Stimulated activated CD8-positive, alpha-beta memory T cell treated with anti-CD3 and anti-CD28 coated beads, Interleukin-12 subunit alpha, Interleukin-12 subunit beta, amount 100 ng/mL, for 4 hours (primary cell): ENCODE results near the gene RNF157.

ENCODE experiments used
- DNase-seq: peaks from one replicate; pipeline ENCODE4 v3.0.0-alpha.2; 2020; ENCODE audit warnings: low read depth

Gene RNF157

GRCh38 chr17:76123749-76124581, 116.3 kb downstream of the RNF157 start:
- no peak for DNase-seq

GRCh38 chr17:76123191-76123499, 117.1 kb downstream of the RNF157 start:
- DNase-seq: no peak

GRCh38 chr17:76122431-76123190, 117.7 kb downstream of the RNF157 start:
- no peak for DNase-seq

GRCh38 chr17:76121932-76122430, 118.3 kb downstream of the RNF157 start:
- no peak for DNase-seq

- DNase-seq: no peak
Observed at GRCh38 chr17:76120658-76121008, 119.7 kb downstream of the RNF157 start.

- DNase-seq: no peak
Observed at GRCh38 chr17:76119409-76120371, 120.6 kb downstream of the RNF157 start.

GRCh38 chr17:76115138-76115754, 125.0 kb downstream of the RNF157 start:
- DNase-seq: no peak

- DNase-seq: no peak
Observed at GRCh38 chr17:76111956-76112355, 128.3 kb downstream of the RNF157 start.

- no peak for DNase-seq
Observed at GRCh38 chr17:76107509-76107908, 132.8 kb downstream of the RNF157 start.

GRCh38 chr17:76106703-76107102, 133.6 kb downstream of the RNF157 start:
- DNase-seq: no peak

- no peak for DNase-seq
Observed at GRCh38 chr17:76104896-76105231, 135.4 kb downstream of the RNF157 start.

GRCh38 chr17:76104140-76104895, 136.0 kb downstream of the RNF157 start:
- no peak for DNase-seq

GRCh38 chr17:76103274-76104139, 136.8 kb downstream of the RNF157 start, which contains the start of gene EXOC7:
Gene EXOC7, minus strand, starts transcription at chr17:76103787. Its CDS starts 95 bp downstream, at chr17:76103692.
- DNase-seq: peak; percentile 84

- no peak for DNase-seq
Observed at GRCh38 chr17:76102944-76103273, 137.4 kb downstream of the RNF157 start.

- no peak for DNase-seq
Observed at GRCh38 chr17:76097716-76098295, 142.5 kb downstream of the RNF157 start.

GRCh38 chr17:76095943-76096342, 144.3 kb downstream of the RNF157 start:
- no peak for DNase-seq

GRCh38 chr17:76094046-76094445, 146.2 kb downstream of the RNF157 start:
- no peak for DNase-seq

GRCh38 chr17:76092526-76093413, 147.5 kb downstream of the RNF157 start:
- no peak for DNase-seq
